GM19463 (cell line): ENCODE measurements around the gene BDNF.
"Not testable (repeated sequence)": the region's sequence is repeated elsewhere in the genome, so short reads cannot be mapped to it uniquely, and the experiment has no call there.

Source experiments
- ATAC-seq: cut with Tn5 transposase; IDR thresholded peaks from one replicate; pipeline ENCODE4 v1.9.1; 2021; ENCODE audit warnings: mild to moderate bottlenecking, moderate library complexity; ENCODE audit not compliant: unreplicated experiment

BDNF gene

GRCh38 chr11:27700351-27701301 is at the start of gene BDNF:
Gene BDNF (minus strand): TSS chr11:27700455. CDS start chr11:27658564, 41,891 bp downstream.
- ATAC-seq: peak; percentile 25

GRCh38 chr11:27740362-27741013 is 40.2 kb upstream of the BDNF start:
- ATAC-seq: no peak

GRCh38 chr11:27735281-27735680 is 35.0 kb upstream of the BDNF start:
- ATAC-seq: no peak

- ATAC-seq: not testable (repeated sequence)
These were observed 31.5 kb upstream of the BDNF start for GRCh38 chr11:27731803-27732202.

- no peak for ATAC-seq
These were observed 26.7 kb upstream of the BDNF start for GRCh38 chr11:27726981-27727380.

GRCh38 chr11:27723687-27724086 is 23.4 kb upstream of the BDNF start:
- ATAC-seq: no peak

GRCh38 chr11:27722953-27723344 is 22.7 kb upstream of the BDNF start:
- no peak for ATAC-seq

- peak; percentile 44 for ATAC-seq
These were observed 22.1 kb upstream of the BDNF start for GRCh38 chr11:27722117-27722952.

GRCh38 chr11:27721264-27722116 is 21.2 kb upstream of the BDNF start:
- ATAC-seq: no peak

GRCh38 chr11:27720277-27720830 is 20.1 kb upstream of the BDNF start:
- ATAC-seq: no peak

- no peak for ATAC-seq
These were observed 19.3 kb upstream of the BDNF start for GRCh38 chr11:27719546-27719925.

- ATAC-seq: no peak
These were observed 18.7 kb upstream of the BDNF start for GRCh38 chr11:27718863-27719545.

- no peak for ATAC-seq
These were observed 18.1 kb upstream of the BDNF start for GRCh38 chr11:27718346-27718862.

- no peak for ATAC-seq
These were observed 17.6 kb upstream of the BDNF start for GRCh38 chr11:27717801-27718229.

GRCh38 chr11:27717377-27717776 is 17.1 kb upstream of the BDNF start:
- no peak for ATAC-seq

- ATAC-seq: no peak
These were observed 16.6 kb upstream of the BDNF start for GRCh38 chr11:27716835-27717234.

- ATAC-seq: no peak
These were observed 16.0 kb upstream of the BDNF start for GRCh38 chr11:27716216-27716615.

- no peak for ATAC-seq
These were observed 11.5 kb upstream of the BDNF start for GRCh38 chr11:27711725-27712124.

GRCh38 chr11:27710536-27710935 is 10.3 kb upstream of the BDNF start:
- ATAC-seq: no peak
